K562 (cell line): Measurements from ENCODE around the gene TMC2. TPM values are rescaled to one million over a fixed set of nuclear protein-coding genes. Genes with fewer than 3 reads are reported as not detected.

Experiments
- ATAC-seq: fragments of 200-7000 bp; cut with Tn5 transposase; 3 replicates; pipeline ENCODE4 v1.9.1; 2020; ENCODE audit warnings: moderate library complexity
- BruUV-seq: library from RNA; stranded (reverse); fragments of 400-500 nt; replicated peaks from 2 replicates; lab custom pipeline; 2021; lab: Mats Ljungman, UMichigan
- CTCF ChIA-PET: fragments of 300-600 bp; formaldehyde crosslinking; extraction: SDS; loops from one replicate; lab custom pipeline; 2021; ENCODE audit warnings: low intra/inter-chr PET ratio; lab: Yijun Ruan, JAX
- POLR2A ChIA-PET: fragments of 300-600, 350-650 bp; sonication (Branson Sonifier 250); formaldehyde crosslinking; extraction: SDS; loops from one replicate; lab custom pipeline; 2021; ENCODE audit warnings: antibody characterized with exemption, inconsistent platforms; lab: Yijun Ruan, JAX
- DNase-seq, 4 experiments: peaks; one replicate each; pipeline versions ENCODE4 v3.0.0 to v3.0.0-alpha.2; 2011 to 2018; ENCODE audit warnings: low spot score in 3 of 4, mixed read lengths in 3 of 4; ENCODE audit errors: extremely low read depth in 1 of 4
- FAIRE-seq: peaks from 2 replicates; lab custom pipeline; 2011; peaks lifted over from hg19 to GRCh38; lab: Jason Lieb, UNC
- H2AFZ ChIP-seq: 2 replicates; pipeline ENCODE4 v1.6.0; 2011; ENCODE audit warnings: low read depth, low read length, control low read depth, inconsistent platforms
- H3K27ac ChIP-seq: fragments of 200-600 bp; 3 replicates; pipeline ENCODE4 v1.8.0; 2011; ENCODE audit warnings: low read depth, mild to moderate bottlenecking, control low read depth, inconsistent platforms, low read length, moderate library complexity, mixed read lengths; ENCODE audit errors: extremely low read depth
- H3K27me3 ChIP-seq, 2 experiments: fragments of 300-600 bp in 1 of 2; 2 replicates in 1 of 2; 3 replicates in 1 of 2; pipeline versions ENCODE4 v1.6.0 to v1.8.0; 2011; ENCODE audit warnings: inconsistent platforms in 2 of 2, low read length in 2 of 2, mild to moderate bottlenecking in 1 of 2, mixed read lengths in 1 of 2, moderate library complexity in 1 of 2; ENCODE audit not compliant: control insufficient read depth in 2 of 2, insufficient read depth in 2 of 2
- H3K36me3 ChIP-seq: fragments of 300-600 bp; 3 replicates; pipeline ENCODE4 v1.8.0; 2011; ENCODE audit warnings: mild to moderate bottlenecking, low read length, inconsistent platforms; ENCODE audit not compliant: control insufficient read depth, insufficient read depth
- H3K4me1 ChIP-seq, 2 experiments: fragments of 200-600 bp in 1 of 2; replicated peaks in 1 of 2; 2 replicates in 1 of 2; 3 replicates in 1 of 2; pipeline versions ENCODE4 v1.5.1 to v1.8.0; 2011; ENCODE audit warnings: inconsistent platforms in 2 of 2, low read length in 2 of 2, mild to moderate bottlenecking in 1 of 2, mixed read lengths in 1 of 2, moderate library complexity in 1 of 2; ENCODE audit not compliant: control insufficient read depth in 2 of 2, insufficient read depth in 2 of 2
- H3K4me2 ChIP-seq: 2 replicates; pipeline ENCODE4 v1.6.1; 2011; ENCODE audit warnings: low read length, control low read depth, inconsistent platforms, mixed read lengths; ENCODE audit not compliant: insufficient read depth
- H3K4me3 ChIP-seq: fragments of 200-600 bp; sonication (generic), shearing (Covaris generic); 2 replicates; pipeline ENCODE4 v1.5.1; 2016; ENCODE audit warnings: control low read depth, inconsistent platforms
- H3K79me2 ChIP-seq: fragments of 200-600 bp; 3 replicates; pipeline ENCODE4 v1.8.0; 2011; ENCODE audit warnings: low read length, inconsistent platforms; ENCODE audit not compliant: control insufficient read depth, insufficient read depth
- H3K9ac ChIP-seq, 2 experiments: 2 replicates each; pipeline versions ENCODE4 v1.6.0 to v1.6.1; 2011; ENCODE audit warnings: low read depth in 2 of 2, low read length in 2 of 2, control low read depth in 1 of 2, inconsistent platforms in 1 of 2, mild to moderate bottlenecking in 1 of 2, mixed read lengths in 1 of 2; ENCODE audit not compliant: insufficient read depth in 1 of 2
- H3K9me1 ChIP-seq: one replicate; pipeline ENCODE4 v1.6.0; 2011; ENCODE audit warnings: inconsistent platforms, mild to moderate bottlenecking, low read length, moderate library complexity; ENCODE audit not compliant: control insufficient read depth, insufficient read depth
- H3K9me3 ChIP-seq: replicated peaks from 2 replicates; pipeline ENCODE4 v1.5.1; 2011; ENCODE audit warnings: low read depth, low read length, inconsistent platforms; ENCODE audit not compliant: control insufficient read depth, insufficient read depth
- H4K20me1 ChIP-seq: replicated peaks from 2 replicates; pipeline ENCODE4 v1.6.1; 2011; ENCODE audit warnings: low read length, inconsistent platforms, mixed read lengths; ENCODE audit not compliant: control insufficient read depth, insufficient read depth
- FOXP1 ChIP-seq: sonication (generic); formaldehyde crosslinking; IDR thresholded peaks from 2 replicates; pipeline ENCODE4 v1.8.0; 2022; ENCODE audit warnings: mild to moderate bottlenecking, missing genetic modification reagents
- HNRNPK ChIP-seq: fragments of 200-400 bp; formaldehyde crosslinking; IDR thresholded peaks from one replicate; pipeline ENCODE4 v1.6.1; 2018; ENCODE audit warnings: mild to moderate bottlenecking, low read depth, low read length; ENCODE audit not compliant: poor library complexity, severe bottlenecking
- ILK ChIP-seq: fragments of 450-650 bp; IDR thresholded peaks from 2 replicates; pipeline ENCODE4 v1.6.1; 2016; ENCODE audit warnings: missing genetic modification characterization, low read depth, mild to moderate bottlenecking, missing compliant biosample characterization, moderate library complexity, borderline replicate concordance
- MAZ ChIP-seq, 2 experiments: fragments of 450-650 bp in 1 of 2; sonication (generic) in 1 of 2; formaldehyde crosslinking; IDR thresholded peaks in 1 of 2; conservative IDR thresholded peaks in 1 of 2; 2 replicates each; pipeline versions ENCODE4 v1.4.0 to v1.5.0; 2020; ENCODE audit warnings: mild to moderate bottlenecking in 1 of 2, missing genetic modification reagents in 1 of 2
- NFIC ChIP-seq: fragments of 450-650 bp; IDR thresholded peaks from 2 replicates; pipeline ENCODE4 v1.6.1; 2017; ENCODE audit warnings: mild to moderate bottlenecking, inconsistent platforms
- RCOR1 ChIP-seq, 2 experiments: IDR thresholded peaks; 2 replicates each; pipeline ENCODE4 v1.6.1; 2012; ENCODE audit warnings: low read depth in 2 of 2, low read length in 2 of 2, borderline replicate concordance in 1 of 2, improper control_type of control experiment in 1 of 2
- RHOXF2B ChIP-seq: fragments of 250-450 bp; sonication (Bioruptor Pico); conservative IDR thresholded peaks from 2 replicates; pipeline ENCODE4 v1.5.1; 2021
- TEAD1 ChIP-seq, 2 experiments: fragments of 450-650 bp in 1 of 2; sonication (generic) in 1 of 2; formaldehyde crosslinking; IDR thresholded peaks; 2 replicates each; pipeline versions ENCODE4 v1.4.0 to v1.8.0; 2020 to 2022; ENCODE audit warnings: mild to moderate bottlenecking in 2 of 2, missing genetic modification reagents in 1 of 2
- ZBTB9 ChIP-seq: fragments of 450-650 bp; formaldehyde crosslinking; IDR thresholded peaks from 2 replicates; pipeline ENCODE4 v1.4.0; 2020; ENCODE audit warnings: mild to moderate bottlenecking, moderate library complexity
- ZNF518B ChIP-seq: fragments of 250-450 bp; sonication (Bioruptor Pico); IDR thresholded peaks from 2 replicates; pipeline ENCODE4 v1.5.0; 2021; ENCODE audit warnings: mild to moderate bottlenecking, moderate library complexity
- ZZZ3 ChIP-seq: fragments of 450-650 bp; IDR thresholded peaks from 2 replicates; pipeline ENCODE4 v1.6.1; 2016; ENCODE audit warnings: antibody characterized with exemption, mild to moderate bottlenecking, moderate library complexity
- WGBS: fragments of 100-300 bp; shearing (Covaris generic); methylation state at CpG from one replicate; pipeline ENCODE4 v1.1.6; 2016; ENCODE audit warnings: low coverage, mixed read lengths; ENCODE audit not compliant: insufficient coverage; ENCODE audit errors: missing lambda C conversion rate; 5-methylcytosine and 5-hydroxymethylcytosine counted together
- in situ Hi-C: fragments of 300-500 bp; cut with MboI; formaldehyde crosslinking; loops from 4 replicates; pipeline ENCODE4 v1.15.0; 2018; ENCODE audit warnings: inconsistent platforms, mixed read lengths
- intact Hi-C: fragments of 100-400 bp; cut with micrococcal nuclease; formaldehyde crosslinking; loops from 2 replicates; pipeline ENCODE4 v1.14.2; 2022
- polyA plus RNA-seq, 8 experiments: library from polyadenylated mRNA; depleted of rRNA in 4 of 8; stranded (reverse) in 5 of 8; unstranded in 3 of 8; fragments of >200 nt; fragmentation: Nextera tagmentation in 2 of 8; fragmentation: Illumina TruSeq in 1 of 8; extraction: Ambion mirVana in 2 of 8; extraction: Trizol in 1 of 8; gene quantifications; 2 replicates each; pipeline versions ENCODE4 v1.2.1 to v1.2.3, GENCODE V29; 2011 to 2014; ENCODE audit warnings: inconsistent platforms in 1 of 8, missing spikeins in 1 of 8
- total RNA-seq, 7 experiments: library from RNA; depleted of rRNA in 6 of 7; stranded (reverse); fragments of >200 nt in 6 of 7; fragmentation: Illumina TruSeq in 2 of 7; extraction: Trizol in 2 of 7; gene quantifications; 2 replicates each; pipeline versions ENCODE4 v1.2.1 to v1.2.3, GENCODE V29; 2011 to 2021; ENCODE audit warnings: low replicate concordance in 1 of 7

TMC2 gene
- total and polyA plus RNA-seq, 9 of the 15 experiments (the other 6 are each of a cell fraction or from before 2014, with no cell fraction given), result not detected

- H3K4me2 ChIP-seq, result no peak overlapping the region
- H3K4me1 ChIP-seq, result peaks cover 0 to 19% of the 10 kb centered on the region in 2 experiments; a peak in 3 of 5 replicates
- no peak for ATAC-seq
- H4K20me1 ChIP-seq, result no peaks in the 10 kb centered on the region
- ChIA-PET POLR2A (no interaction called here), CTCF (no interaction called here)
- no peak for FAIRE-seq
- DNase-seq, result no peak
- H3K79me2 ChIP-seq, result no peaks in the 10 kb centered on the region
- BruUV-seq, result no TSS peak
- in situ Hi-C loops (no loop called here), intact Hi-C loops (no loop called here)
- H3K27ac ChIP-seq, result no peak overlapping the region
- no peaks in the 10 kb centered on the region for H3K9me3 ChIP-seq
- no peak overlapping the region for H3K4me3 ChIP-seq
- H3K27me3 ChIP-seq, result peaks cover 8 to 51% of the 10 kb centered on the region in 2 experiments; a peak in 4 of 5 replicates
- no peaks in the 10 kb centered on the region for H3K9me1 ChIP-seq
- 2% methylated on average over 6 of the region's 6 CpGs for WGBS
- H3K9ac ChIP-seq, result no peak overlapping the region
- no peaks in the 10 kb centered on the region for H3K36me3 ChIP-seq
- no peak for TF ChIP-seq FOXP1 (CRISPR knock-in tag)
- 0 out of 2 replicates have a peak, but pooled peaks have one; percentile 10 for TF ChIP-seq NFIC
- TF ChIP-seq, all 486 proteins: peak for 1
- no peak overlapping the region for H2AFZ ChIP-seq
Measured at GRCh38 chr20:2690718-2691117, 154.3 kb downstream of the TMC2 start.

DNA sequence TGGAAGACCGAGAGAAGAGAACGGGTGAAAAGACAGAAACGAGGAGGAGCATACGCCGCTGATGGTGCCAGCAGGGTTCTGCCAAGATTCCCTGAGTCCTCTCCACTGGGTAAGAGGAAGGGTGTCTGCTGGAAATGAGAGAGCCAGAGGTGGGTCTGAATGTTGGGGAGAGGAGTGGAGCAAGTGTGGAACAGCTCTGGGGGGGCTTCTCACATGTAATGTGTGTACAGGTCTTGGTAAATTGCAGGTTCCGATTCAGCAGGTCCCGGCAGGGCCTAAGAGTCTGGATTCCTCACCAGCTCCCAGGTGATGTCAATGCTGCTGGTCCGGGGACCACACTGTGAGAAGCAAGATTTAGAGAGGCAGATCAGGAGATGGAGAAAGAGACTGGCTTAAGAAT is 154.8 kb downstream of the TMC2 start:
- Histone ChIP-seq H3K9me1 (no peaks in the 10 kb centered on the region), H3K9ac (no peak overlapping the region), H4K20me1 (no peaks in the 10 kb centered on the region), H3K27ac (no peak overlapping the region), H3K36me3 (no peaks in the 10 kb centered on the region), H3K4me2 (no peak overlapping the region), H2AFZ (no peak overlapping the region), H3K79me2 (no peaks in the 10 kb centered on the region), H3K4me1 (peaks cover 0 to 19% of the 10 kb centered on the region in 2 experiments; a peak in 3 of 5 replicates), H3K27me3 (peaks cover 8 to 55% of the 10 kb centered on the region in 2 experiments; a peak in 4 of 5 replicates), H3K4me3 (no peak overlapping the region), H3K9me3 (no peaks in the 10 kb centered on the region)
- no peak for FAIRE-seq
- intact Hi-C loops, result no loop called here
- POLR2A ChIA-PET, result no interaction called here
- in situ Hi-C loops, result no loop called here
- CTCF ChIA-PET, result no interaction called here
- DNase-seq, result no peak
- 27% methylated on average over 8 of the region's 8 CpGs for WGBS
- no TSS peak for BruUV-seq
- no peak for ATAC-seq
- no peak for TF ChIP-seq ZBTB9 (CRISPR knock-in tag)
- TF ChIP-seq ZZZ3, result no peak
- TF ChIP-seq MAZ (CRISPR knock-in tag; conservative IDR thresholded peaks at IDR 0.05 in 1 of 2, IDR thresholded peaks at IDR 0.05 in 1 of 2), result no peak
- TF ChIP-seq ILK (tag), result no peak
- no peak for TF ChIP-seq TEAD1 (CRISPR knock-in tag; IDR thresholded peaks at IDR 0.05)
- no peak for TF ChIP-seq ZNF518B (CRISPR knock-in tag)
- no peak for TF ChIP-seq RHOXF2B
- no peak for TF ChIP-seq RCOR1 (IDR thresholded peaks at IDR 0.05; ENCODE audit: borderline replicate concordance in 1 of 2, low read depth in 2 of 2, low read length in 2 of 2)
- no peak for TF ChIP-seq HNRNPK
